MG63 (cell line): ENCODE measurements around the gene ZNF266. TPM values are rescaled to one million over a fixed set of nuclear protein-coding genes. Genes with fewer than 3 reads are reported as not detected.

Source experiments
- DNase-seq: peaks from one replicate; pipeline ENCODE4 v3.0.0-alpha.2; 2020
- H3K27me3 ChIP-seq: fragments of 250-450 bp; sonication (Bioruptor Pico); 2 replicates; pipeline ENCODE4 v1.5.1; 2020; ENCODE audit warnings: mild to moderate bottlenecking, moderate library complexity
- H3K36me3 ChIP-seq: fragments of 250-450 bp; sonication (Bioruptor Pico); 2 replicates; pipeline ENCODE4 v1.5.1; 2020; ENCODE audit warnings: mild to moderate bottlenecking, moderate library complexity
- H3K4me3 ChIP-seq: fragments of 250-450 bp; sonication (Bioruptor Pico); 2 replicates; pipeline ENCODE4 v1.5.1; 2020; ENCODE audit warnings: mild to moderate bottlenecking, moderate library complexity
- H3K9me3 ChIP-seq: fragments of 250-450 bp; sonication (Bioruptor Pico); 2 replicates; pipeline ENCODE4 v1.5.1; 2020; ENCODE audit warnings: mild to moderate bottlenecking, moderate library complexity
- total RNA-seq: library from RNA; depleted of rRNA; stranded (reverse); fragments of >200 nt; shearing (Covaris generic); gene quantifications from 2 replicates; pipeline ENCODE4 v1.2.3, GENCODE V29; 2014; ENCODE audit warnings: low replicate concordance; rRNA removed

The ZNF266 gene
- total RNA-seq, 1 experiment from 2014 or later = 8.5 TPM

DNA sequence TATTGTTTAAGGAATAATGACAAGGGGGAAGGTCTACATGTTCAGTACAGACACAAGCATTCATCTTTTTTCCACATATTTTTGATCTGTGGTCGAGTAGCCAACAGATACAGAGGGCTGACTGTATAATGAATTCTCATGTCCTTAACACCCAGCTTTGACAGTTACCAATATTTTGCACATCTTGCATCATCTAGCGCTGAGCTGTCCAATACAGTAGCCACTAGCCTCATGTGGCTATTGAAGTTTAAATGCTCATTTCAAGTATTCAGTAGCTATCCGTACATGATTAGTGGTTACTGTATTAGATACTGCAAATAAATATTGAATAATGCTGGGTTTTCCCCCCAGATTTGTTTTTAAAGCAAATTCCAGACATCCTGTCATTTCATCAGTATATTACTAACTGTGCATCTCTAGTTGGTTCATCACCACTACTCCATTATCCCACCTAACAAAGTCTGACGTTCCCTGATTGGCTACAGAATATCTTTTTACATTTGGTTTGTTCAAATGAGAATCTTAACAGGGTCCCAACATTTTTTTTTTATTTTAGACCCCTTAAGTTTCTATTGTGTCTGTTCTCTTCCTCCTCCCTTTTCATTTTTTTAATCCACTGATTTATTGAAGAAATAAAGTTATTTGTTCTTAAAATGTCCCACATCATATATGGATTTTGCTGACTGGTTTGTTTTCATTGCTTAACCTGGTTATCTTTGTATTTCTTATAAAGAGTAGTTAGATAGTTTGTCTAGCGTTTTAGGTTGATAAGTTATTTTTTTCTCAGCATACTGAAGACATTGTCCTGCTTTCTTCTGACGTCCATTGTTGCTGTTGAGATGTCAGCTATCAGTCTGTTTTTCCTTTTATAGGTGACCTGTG, 64.4 kb downstream of the ZNF266 start:
- peaks cover 31% of the 10 kb centered on the region for H3K9me3 ChIP-seq
- DNase-seq = no peak
- no peaks in the 10 kb centered on the region for H3K27me3 ChIP-seq
- no peaks in the 10 kb centered on the region for H3K36me3 ChIP-seq
- no peak overlapping the region for H3K4me3 ChIP-seq

GRCh38 chr19:9362905-9363304, 72.5 kb downstream of the ZNF266 start, which contains the start of gene ZNF177:
ZNF177 (plus strand) TSS chr19:9363013; CDS start chr19:9378312, 15,299 bp downstream.
- Histone ChIP-seq H3K9me3 (peaks cover 24% of the 10 kb centered on the region), H3K27me3 (no peaks in the 10 kb centered on the region), H3K36me3 (no peaks in the 10 kb centered on the region), H3K4me3 (peak within 1 kb of the TSS; percentile 35)
- peak; percentile 20 for DNase-seq

Other genes starting within 250 kb of the ZNF266 start
- not detected in 2 replicates for gene OR7D4, start 216.0 kb downstream of the ZNF266 start, total RNA-seq
- not detected in 2 replicates for gene OR7E24, start 184.6 kb downstream of the ZNF266 start, total RNA-seq
- 4.3 and 4.4 TPM in 2 replicates for gene ZNF699, start 125.7 kb downstream of the ZNF266 start, total RNA-seq
- 17.7 and 20.0 TPM in 2 replicates for gene ZNF559, start 111.4 kb downstream of the ZNF266 start, total RNA-seq
- gene ZNF177, start 72.6 kb downstream of the ZNF266 start, total RNA-seq = 2.2 and 4.4 TPM in 2 replicates
- gene ZNF560, start 63.0 kb upstream of the ZNF266 start, total RNA-seq = not detected in 2 replicates
- gene ZNF426, start 103.1 kb upstream of the ZNF266 start, total RNA-seq = 0.72 and 1.1 TPM in 2 replicates
- gene ZNF121, start 148.9 kb upstream of the ZNF266 start, total RNA-seq = 37.6 and 64.8 TPM in 2 replicates
- 9.2 and 26.3 TPM in 2 replicates for gene ZNF561, start 185.7 kb upstream of the ZNF266 start, total RNA-seq
- gene ZNF562, start 239.5 kb upstream of the ZNF266 start, total RNA-seq = 12.0 and 16.1 TPM in 2 replicates